ENCODE data around the gene PLBD2. TPM values are rescaled to one million over a fixed set of nuclear protein-coding genes. Genes with fewer than 3 reads are reported as not detected.

Gene PLBD2
- total RNA-seq, 1 experiment from 2014 or later: 36.8 TPM

- TF ChIP-seq, protein P1, sequence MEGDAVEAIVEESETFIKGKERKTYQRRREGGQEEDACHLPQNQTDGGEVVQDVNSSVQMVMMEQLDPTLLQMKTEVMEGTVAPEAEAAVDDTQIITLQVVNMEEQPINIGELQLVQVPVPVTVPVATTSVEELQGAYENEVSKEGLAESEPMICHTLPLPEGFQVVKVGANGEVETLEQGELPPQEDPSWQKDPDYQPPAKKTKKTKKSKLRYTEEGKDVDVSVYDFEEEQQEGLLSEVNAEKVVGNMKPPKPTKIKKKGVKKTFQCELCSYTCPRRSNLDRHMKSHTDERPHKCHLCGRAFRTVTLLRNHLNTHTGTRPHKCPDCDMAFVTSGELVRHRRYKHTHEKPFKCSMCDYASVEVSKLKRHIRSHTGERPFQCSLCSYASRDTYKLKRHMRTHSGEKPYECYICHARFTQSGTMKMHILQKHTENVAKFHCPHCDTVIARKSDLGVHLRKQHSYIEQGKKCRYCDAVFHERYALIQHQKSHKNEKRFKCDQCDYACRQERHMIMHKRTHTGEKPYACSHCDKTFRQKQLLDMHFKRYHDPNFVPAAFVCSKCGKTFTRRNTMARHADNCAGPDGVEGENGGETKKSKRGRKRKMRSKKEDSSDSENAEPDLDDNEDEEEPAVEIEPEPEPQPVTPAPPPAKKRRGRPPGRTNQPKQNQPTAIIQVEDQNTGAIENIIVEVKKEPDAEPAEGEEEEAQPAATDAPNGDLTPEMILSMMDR (conservative IDR thresholded peaks at IDR 0.05; ENCODE audit: low read depth, low read length): no peak
- TF ChIP-seq EZH2 (IDR thresholded peaks at IDR 0.05; ENCODE audit: borderline replicate concordance, low read depth, low read length, poor library complexity, severe bottlenecking): no peak
- no peak for DNase-seq (ENCODE audit: low spot score)
- BruUV-seq (replicated peaks): no TSS peak
- Histone ChIP-seq H3K4me3 (ENCODE audit: low read depth, low read length, poor library complexity, severe bottlenecking) (no peak overlapping the region), H3K27me3 (replicated peaks; ENCODE audit: insufficient read depth, low read depth, low read length, poor library complexity) (no peaks in the 10 kb centered on the region), H3K27ac (ENCODE audit: low read depth, low read length, poor library complexity, severe bottlenecking) (no peak overlapping the region), H3K9me3 (ENCODE audit: low read depth, low read length, poor library complexity, severe bottlenecking) (no peaks in the 10 kb centered on the region), H3K36me3 (ENCODE audit: insufficient read depth, low read length, poor library complexity, severe bottlenecking) (no peaks in the 10 kb centered on the region), H3K4me1 (ENCODE audit: insufficient read depth, low read length, poor library complexity, severe bottlenecking) (no peaks in the 10 kb centered on the region)
- intact Hi-C loops (cut with micrococcal nuclease; ENCODE audit: unreplicated experiment): no loop called here
- CTCF ChIA-PET: interaction anchor here (0.5 to 0.9 kb wide), 2 partner anchors 9 to 255 kb away, joined by 4 read pairs; no protein-coding TSS in a partner anchor
- POLR2A ChIA-PET (ENCODE audit: low non-redundant PET): no interaction called here
Observed at GRCh38 chr12:113416091-113416754, 57.8 kb downstream of the PLBD2 start.

GRCh38 chr12:113418213-113418879, 60.0 kb downstream of the PLBD2 start:
- TF ChIP-seq, protein P1 (conservative IDR thresholded peaks at IDR 0.05; ENCODE audit: low read depth, low read length): no peak
- no peak for TF ChIP-seq EZH2 (IDR thresholded peaks at IDR 0.05; ENCODE audit: borderline replicate concordance, low read depth, low read length, poor library complexity, severe bottlenecking)
- ChIA-PET POLR2A (ENCODE audit: low non-redundant PET) (no interaction called here), CTCF (no interaction called here)
- Histone ChIP-seq H3K9me3 (ENCODE audit: low read depth, low read length, poor library complexity, severe bottlenecking) (no peaks in the 10 kb centered on the region), H3K4me1 (ENCODE audit: insufficient read depth, low read length, poor library complexity, severe bottlenecking) (no peaks in the 10 kb centered on the region), H3K27me3 (replicated peaks; ENCODE audit: insufficient read depth, low read depth, low read length, poor library complexity) (no peaks in the 10 kb centered on the region), H3K36me3 (ENCODE audit: insufficient read depth, low read length, poor library complexity, severe bottlenecking) (no peaks in the 10 kb centered on the region), H3K27ac (ENCODE audit: low read depth, low read length, poor library complexity, severe bottlenecking) (no peak overlapping the region), H3K4me3 (ENCODE audit: low read depth, low read length, poor library complexity, severe bottlenecking) (no peak overlapping the region)
- BruUV-seq (replicated peaks): no TSS peak
- intact Hi-C loops (cut with micrococcal nuclease; ENCODE audit: unreplicated experiment): no loop called here
- DNase-seq (ENCODE audit: low spot score): no peak

GRCh38 chr12:113420996-113421595, 62.7 kb downstream of the PLBD2 start:
- H3K4me3 ChIP-seq (ENCODE audit: low read depth, low read length, poor library complexity, severe bottlenecking): no peak overlapping the region
- H3K9me3 ChIP-seq (ENCODE audit: low read depth, low read length, poor library complexity, severe bottlenecking): no peaks in the 10 kb centered on the region
- intact Hi-C loops (cut with micrococcal nuclease; ENCODE audit: unreplicated experiment): loop anchor here (10.0 kb wide), 1 partner anchor 366 kb away; the partner anchor contains the start of gene DTX1
- POLR2A ChIA-PET (ENCODE audit: low non-redundant PET): no interaction called here
- no TSS peak for BruUV-seq (replicated peaks)
- no peaks in the 10 kb centered on the region for H3K36me3 ChIP-seq (ENCODE audit: insufficient read depth, low read length, poor library complexity, severe bottlenecking)
- no peak for DNase-seq (ENCODE audit: low spot score)
- H3K27ac ChIP-seq (ENCODE audit: low read depth, low read length, poor library complexity, severe bottlenecking): no peak overlapping the region
- no peaks in the 10 kb centered on the region for H3K4me1 ChIP-seq (ENCODE audit: insufficient read depth, low read length, poor library complexity, severe bottlenecking)
- no peak for TF ChIP-seq EZH2 (IDR thresholded peaks at IDR 0.05; ENCODE audit: borderline replicate concordance, low read depth, low read length, poor library complexity, severe bottlenecking)
- TF ChIP-seq, protein P1 (conservative IDR thresholded peaks at IDR 0.05; ENCODE audit: low read depth, low read length): no peak
- H3K27me3 ChIP-seq (replicated peaks; ENCODE audit: insufficient read depth, low read depth, low read length, poor library complexity): no peaks in the 10 kb centered on the region
- CTCF ChIA-PET: interaction anchor here (0.5 kb wide), 1 partner anchor 12 kb away, joined by 3 read pairs; no protein-coding TSS in a partner anchor

Data from A673 (cell line).